Measurements from ENCODE around the gene PCNP. TPM values are rescaled to one million over a fixed set of nuclear protein-coding genes. Genes with fewer than 3 reads are reported as not detected.
"Not testable (repeated sequence)": the region's sequence is repeated elsewhere in the genome, so short reads cannot be mapped to it uniquely, and the experiment has no call there.

The PCNP gene
- total and polyA plus RNA-seq, 9 of the 15 experiments (the other 6 are each of a cell fraction or from before 2014, with no cell fraction given) = 54.3 to 170 (median 150) TPM

DNA sequence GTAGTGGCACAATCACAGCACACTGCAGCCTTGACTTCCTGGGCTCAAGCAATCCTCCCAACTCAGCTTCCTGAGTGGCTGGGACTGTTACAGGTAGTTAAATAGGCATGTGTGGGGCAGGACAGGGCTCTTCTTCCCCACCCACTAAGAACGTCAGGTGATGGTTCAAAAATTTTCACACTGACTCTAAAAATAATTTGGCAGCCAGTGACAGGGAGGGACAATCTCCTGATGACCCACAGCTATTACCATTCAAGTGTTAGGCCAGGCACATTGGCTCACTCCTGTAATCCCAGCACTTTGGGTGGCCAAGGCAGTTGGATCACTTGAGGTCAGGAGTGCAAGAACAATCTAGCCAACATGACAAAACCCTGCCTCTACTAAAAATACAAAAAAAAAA, 24.5 kb upstream of the PCNP start (continued):
- TF ChIP-seq GMEB1 (CRISPR knock-in tag; IDR thresholded peaks at IDR 0.05) = no peak
- TF ChIP-seq GTF2A2 (tag; IDR thresholded peaks at IDR 0.05) = no peak
- no peak for TF ChIP-seq CC2D1A (IDR thresholded peaks at IDR 0.05)
- no peak for TF ChIP-seq CCNT2 (IDR thresholded peaks at IDR 0.05; ENCODE audit: borderline replicate concordance, extremely low read depth, insufficient read length, low read depth, low read length)
- TF ChIP-seq RERE (CRISPR knock-in tag; IDR thresholded peaks at IDR 0.05; ENCODE audit: borderline replicate concordance) = no peak
- no peak for TF ChIP-seq SP1 (CRISPR knock-in tag; IDR thresholded peaks at IDR 0.05)
- no peak for TF ChIP-seq RFX5 (IDR thresholded peaks at IDR 0.05; ENCODE audit: low read depth, low read length)
- TF ChIP-seq ZKSCAN8 (CRISPR knock-in tag; IDR thresholded peaks at IDR 0.05) = no peak

DNA sequence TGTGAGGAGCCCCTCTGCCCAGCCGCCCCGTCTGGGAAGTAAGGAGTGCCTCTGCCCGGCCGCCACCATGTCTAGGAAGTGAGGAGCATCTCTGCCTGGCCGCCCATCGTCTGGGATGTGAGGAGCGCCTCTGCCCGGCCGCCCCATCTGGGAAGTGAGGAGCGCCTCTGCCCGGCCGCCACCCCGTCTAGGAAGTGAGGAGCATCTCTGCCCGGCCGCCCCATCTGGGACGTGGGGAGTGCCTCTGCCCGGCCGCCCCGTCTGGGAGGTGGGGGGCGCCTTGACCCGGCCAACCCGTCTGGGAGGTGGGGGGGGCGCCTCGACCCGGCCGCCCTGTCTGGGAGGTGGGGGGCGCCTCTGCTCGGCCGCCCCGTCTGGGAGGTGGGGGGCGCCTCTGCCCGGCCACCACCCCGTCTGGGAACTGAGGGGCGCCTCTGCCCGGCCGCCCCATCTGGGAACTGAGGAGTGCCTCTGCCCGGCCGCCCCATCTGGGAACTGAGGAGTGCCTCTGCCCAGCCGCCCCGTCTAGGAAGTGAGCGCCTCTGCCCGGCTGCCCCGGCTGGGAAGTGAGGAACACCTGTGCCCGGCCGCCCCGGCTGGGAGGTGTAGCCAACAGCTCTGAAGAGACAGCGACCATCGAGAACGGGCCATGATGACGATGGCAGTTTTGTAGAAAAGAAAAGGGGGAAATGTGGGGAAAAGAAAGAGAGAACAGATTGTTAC, 22.5 kb upstream of the PCNP start:
- in situ Hi-C loops (cut with MboI); H3K79me2 ChIP-seq (ENCODE audit: control insufficient read depth, insufficient read depth, low read length); H3K4me1 ChIP-seq (replicated peaks in 1 of 2; ENCODE audit: control insufficient read depth in 2 of 2, insufficient read depth in 2 of 2, low read length in 2 of 2); FAIRE-seq; H3K4me2 ChIP-seq (ENCODE audit: insufficient read depth, low read length); H3K9me1 ChIP-seq (ENCODE audit: control insufficient read depth, insufficient read depth, low read length); DNase-seq (ENCODE audit: extremely low read depth in 1 of 4, low spot score in 3 of 4); ATAC-seq; H3K27ac ChIP-seq (ENCODE audit: extremely low read depth, low read depth, low read length); H3K36me3 ChIP-seq (ENCODE audit: control insufficient read depth, insufficient read depth, low read length); CTCF ChIA-PET (ENCODE audit: low intra/inter-chr PET ratio); H3K9me3 ChIP-seq (replicated peaks; ENCODE audit: control insufficient read depth, insufficient read depth, low read depth, low read length); H3K4me3 ChIP-seq; H4K20me1 ChIP-seq (replicated peaks; ENCODE audit: control insufficient read depth, insufficient read depth, low read length); H2AFZ ChIP-seq (ENCODE audit: low read depth, low read length); POLR2A ChIA-PET; BruUV-seq (replicated peaks); H3K9ac ChIP-seq (ENCODE audit: insufficient read depth in 1 of 2, low read depth in 2 of 2, low read length in 2 of 2); H3K27me3 ChIP-seq (ENCODE audit: control insufficient read depth in 2 of 2, insufficient read depth in 2 of 2, low read length in 2 of 2); intact Hi-C loops (cut with micrococcal nuclease): not testable (repeated sequence)
- WGBS (ENCODE audit: insufficient coverage, low coverage, missing lambda C conversion rate) = no CpG with 5 or more reads among the region's 50 CpGs

Measured in K562 (cell line).